ENCODE measurements around the gene LRMDA. TPM values are rescaled to one million over a fixed set of nuclear protein-coding genes. Genes with fewer than 3 reads are reported as not detected.

Gene LRMDA
- total RNA-seq, 1 experiment from 2014 or later, result 4.8 TPM

- intact Hi-C loops (cut with micrococcal nuclease), result no loop called here
- ATAC-seq (no peak), DNase-seq (ENCODE audit: low read depth, low spot score) (no peak)
- no TSS peak for BruUV-seq (replicated peaks)
- no peaks in the 10 kb centered on the region for H4K20me1 ChIP-seq (ENCODE audit: insufficient read depth)
- no peak overlapping the region for H3K27ac ChIP-seq (ENCODE audit: low read depth, low read length)
- no peaks in the 10 kb centered on the region for H3K4me1 ChIP-seq (ENCODE audit: control insufficient read depth in 1 of 2, insufficient read depth in 2 of 2, low read length in 2 of 2)
- no peak overlapping the region for H2AFZ ChIP-seq (ENCODE audit: low read depth, low read length, poor library complexity, severe bottlenecking)
- no peak overlapping the region for H3K4me2 ChIP-seq (ENCODE audit: low read length)
- H3K27me3 ChIP-seq (ENCODE audit: insufficient read depth, low read length), result no peaks in the 10 kb centered on the region
- no peak overlapping the region for H3K4me3 ChIP-seq (replicated peaks in 1 of 2; ENCODE audit: low read depth in 1 of 2, low read length in 2 of 2)
- H3K9me3 ChIP-seq (ENCODE audit: control insufficient read depth in 1 of 2, insufficient read depth in 1 of 2, low read depth in 1 of 2, low read length in 2 of 2), result no peaks in the 10 kb centered on the region
- ChIA-PET RAD21 (ENCODE audit: low non-redundant PET in 1 of 2, low total read pairs in 2 of 2, uncharacterized antibody in 2 of 2, unreplicated experiment in 2 of 2) (no interaction called here), CTCF (no interaction called here), POLR2A (no interaction called here)
- H3K79me2 ChIP-seq (ENCODE audit: insufficient read depth, low read length), result no peaks in the 10 kb centered on the region
- H3K9me2 ChIP-seq (ENCODE audit: insufficient read depth), result no peaks in the 10 kb centered on the region
- H3K9ac ChIP-seq (ENCODE audit: low read length), result no peak overlapping the region
- no peaks in the 10 kb centered on the region for H3K36me3 ChIP-seq (ENCODE audit: control insufficient read depth in 1 of 2, insufficient read depth in 2 of 2, low read length in 2 of 2)
- TF ChIP-seq JUND (IDR thresholded peaks at IDR 0.05) (no peak), MAX (IDR thresholded peaks at IDR 0.05) (no peak), POLR2A (IDR thresholded peaks at IDR 0.05; ENCODE audit: borderline replicate concordance, extremely low read depth, insufficient read depth, insufficient read length) (no peak), YY1 (IDR thresholded peaks at IDR 0.05; ENCODE audit: extremely low read depth, insufficient replicate concordance, low read depth, low read length) (no peak), ZNF274 (IDR thresholded peaks at IDR 0.05; ENCODE audit: low read depth, low read length) (no peak), EZH2phosphoT487 (IDR thresholded peaks at IDR 0.05; ENCODE audit: borderline replicate concordance) (no peak), POLR2AphosphoS5 (IDR thresholded peaks at IDR 0.05; ENCODE audit: low read depth, low read length) (no peak), RAD21 (IDR thresholded peaks at IDR 0.05; ENCODE audit: low read depth) (no peak), TCF7L2 (IDR thresholded peaks at IDR 0.05; ENCODE audit: borderline replicate concordance, extremely low read depth, insufficient read depth, insufficient read length) (no peak), CBX3 (IDR thresholded peaks at IDR 0.05; ENCODE audit: low read depth) (no peak), SP1 (IDR thresholded peaks at IDR 0.05; ENCODE audit: low read depth) (no peak), ZFX (IDR thresholded peaks at IDR 0.05) (no peak), EZH2 (IDR thresholded peaks at IDR 0.05) (no peak), SIN3A (IDR thresholded peaks at IDR 0.05; ENCODE audit: low read depth) (no peak), EGR1 (IDR thresholded peaks at IDR 0.05; ENCODE audit: low read depth) (no peak)
- TF ChIP-seq, protein P1, sequence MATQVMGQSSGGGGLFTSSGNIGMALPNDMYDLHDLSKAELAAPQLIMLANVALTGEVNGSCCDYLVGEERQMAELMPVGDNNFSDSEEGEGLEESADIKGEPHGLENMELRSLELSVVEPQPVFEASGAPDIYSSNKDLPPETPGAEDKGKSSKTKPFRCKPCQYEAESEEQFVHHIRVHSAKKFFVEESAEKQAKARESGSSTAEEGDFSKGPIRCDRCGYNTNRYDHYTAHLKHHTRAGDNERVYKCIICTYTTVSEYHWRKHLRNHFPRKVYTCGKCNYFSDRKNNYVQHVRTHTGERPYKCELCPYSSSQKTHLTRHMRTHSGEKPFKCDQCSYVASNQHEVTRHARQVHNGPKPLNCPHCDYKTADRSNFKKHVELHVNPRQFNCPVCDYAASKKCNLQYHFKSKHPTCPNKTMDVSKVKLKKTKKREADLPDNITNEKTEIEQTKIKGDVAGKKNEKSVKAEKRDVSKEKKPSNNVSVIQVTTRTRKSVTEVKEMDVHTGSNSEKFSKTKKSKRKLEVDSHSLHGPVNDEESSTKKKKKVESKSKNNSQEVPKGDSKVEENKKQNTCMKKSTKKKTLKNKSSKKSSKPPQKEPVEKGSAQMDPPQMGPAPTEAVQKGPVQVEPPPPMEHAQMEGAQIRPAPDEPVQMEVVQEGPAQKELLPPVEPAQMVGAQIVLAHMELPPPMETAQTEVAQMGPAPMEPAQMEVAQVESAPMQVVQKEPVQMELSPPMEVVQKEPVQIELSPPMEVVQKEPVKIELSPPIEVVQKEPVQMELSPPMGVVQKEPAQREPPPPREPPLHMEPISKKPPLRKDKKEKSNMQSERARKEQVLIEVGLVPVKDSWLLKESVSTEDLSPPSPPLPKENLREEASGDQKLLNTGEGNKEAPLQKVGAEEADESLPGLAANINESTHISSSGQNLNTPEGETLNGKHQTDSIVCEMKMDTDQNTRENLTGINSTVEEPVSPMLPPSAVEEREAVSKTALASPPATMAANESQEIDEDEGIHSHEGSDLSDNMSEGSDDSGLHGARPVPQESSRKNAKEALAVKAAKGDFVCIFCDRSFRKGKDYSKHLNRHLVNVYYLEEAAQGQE (IDR thresholded peaks at IDR 0.05; ENCODE audit: low read depth), result no peak
- TF ChIP-seq, protein P2, sequence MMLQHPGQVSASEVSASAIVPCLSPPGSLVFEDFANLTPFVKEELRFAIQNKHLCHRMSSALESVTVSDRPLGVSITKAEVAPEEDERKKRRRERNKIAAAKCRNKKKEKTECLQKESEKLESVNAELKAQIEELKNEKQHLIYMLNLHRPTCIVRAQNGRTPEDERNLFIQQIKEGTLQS (IDR thresholded peaks at IDR 0.05), result no peak
- TF ChIP-seq, protein P3, sequence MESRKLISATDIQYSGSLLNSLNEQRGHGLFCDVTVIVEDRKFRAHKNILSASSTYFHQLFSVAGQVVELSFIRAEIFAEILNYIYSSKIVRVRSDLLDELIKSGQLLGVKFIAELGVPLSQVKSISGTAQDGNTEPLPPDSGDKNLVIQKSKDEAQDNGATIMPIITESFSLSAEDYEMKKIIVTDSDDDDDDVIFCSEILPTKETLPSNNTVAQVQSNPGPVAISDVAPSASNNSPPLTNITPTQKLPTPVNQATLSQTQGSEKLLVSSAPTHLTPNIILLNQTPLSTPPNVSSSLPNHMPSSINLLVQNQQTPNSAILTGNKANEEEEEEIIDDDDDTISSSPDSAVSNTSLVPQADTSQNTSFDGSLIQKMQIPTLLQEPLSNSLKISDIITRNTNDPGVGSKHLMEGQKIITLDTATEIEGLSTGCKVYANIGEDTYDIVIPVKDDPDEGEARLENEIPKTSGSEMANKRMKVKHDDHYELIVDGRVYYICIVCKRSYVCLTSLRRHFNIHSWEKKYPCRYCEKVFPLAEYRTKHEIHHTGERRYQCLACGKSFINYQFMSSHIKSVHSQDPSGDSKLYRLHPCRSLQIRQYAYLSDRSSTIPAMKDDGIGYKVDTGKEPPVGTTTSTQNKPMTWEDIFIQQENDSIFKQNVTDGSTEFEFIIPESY (IDR thresholded peaks at IDR 0.05; ENCODE audit: extremely low read depth, insufficient replicate concordance, low read length), result no peak
Observed at GRCh38 chr10:75693489-75693888, 262.1 kb downstream of the LRMDA start.

Data from HCT116 (cell line).